ENCODE data around the gene CLPTM1L.
"Not testable (repeated sequence)": the region's sequence is repeated elsewhere in the genome, so short reads cannot be mapped to it uniquely, and the experiment has no call there.

The CLPTM1L gene

DNA sequence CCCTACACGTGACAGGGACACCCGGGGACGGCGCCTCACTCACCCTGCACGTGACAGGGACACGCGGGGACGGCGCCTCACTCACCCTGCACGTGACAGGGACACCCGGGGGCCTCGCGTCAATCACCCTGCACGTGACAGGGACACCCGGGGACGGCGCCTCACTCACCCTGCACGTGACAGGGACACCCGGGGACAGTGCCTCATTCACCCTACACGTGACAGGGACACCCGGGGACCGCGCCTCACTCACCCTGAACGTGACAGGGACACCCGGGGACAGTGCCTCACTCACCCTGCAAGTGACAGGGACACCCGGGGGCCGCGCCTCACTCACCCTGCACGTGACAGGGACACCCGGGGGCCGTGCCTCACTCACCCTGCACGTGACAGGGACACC is 55.3 kb downstream of the CLPTM1L start:
- not testable (repeated sequence) for DNase-seq (ENCODE audit: low read depth)

DNA sequence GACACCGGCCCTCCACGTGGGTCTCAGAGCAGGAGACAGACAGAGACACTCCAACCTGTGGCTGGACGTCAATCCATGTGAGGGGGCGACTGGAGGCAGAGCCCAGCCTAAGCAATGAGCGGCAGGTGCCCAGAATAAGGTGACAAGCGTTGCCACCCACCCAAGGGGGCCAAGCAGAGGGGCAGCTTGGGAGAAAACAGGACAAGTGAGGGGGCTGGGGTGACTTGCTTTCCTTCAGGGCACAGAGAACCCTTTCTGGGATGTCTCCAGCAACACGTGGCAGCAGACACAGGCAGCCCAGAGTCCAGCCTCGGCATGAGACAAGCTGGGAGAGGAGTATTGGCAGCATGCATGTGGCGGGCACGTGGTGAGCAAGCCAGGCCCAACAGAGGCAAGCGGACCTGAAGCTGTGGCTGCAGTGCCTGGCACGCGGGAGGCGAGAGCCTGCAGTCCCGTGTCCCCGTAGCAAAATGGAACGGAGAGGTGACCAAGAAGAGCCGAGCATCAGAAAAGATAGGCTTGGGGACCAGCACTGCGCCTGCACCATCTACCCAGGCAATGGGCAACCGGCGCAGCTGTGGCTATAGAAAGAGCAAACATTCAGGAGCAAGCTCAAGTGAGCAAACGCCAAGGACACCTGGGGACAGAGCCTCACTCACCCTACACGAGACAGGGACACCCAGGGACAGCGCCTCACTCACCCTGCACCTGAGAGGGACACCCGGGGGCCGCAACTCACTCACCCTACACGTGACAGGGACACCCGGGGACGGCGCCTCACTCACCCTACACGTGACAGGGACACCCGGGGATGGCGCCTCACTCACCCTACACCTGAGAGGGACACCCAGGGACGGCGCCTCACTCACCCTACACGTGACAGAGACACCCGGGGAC is 56.2 kb downstream of the CLPTM1L start:
- no peak for DNase-seq (ENCODE audit: low read depth)

DNA sequence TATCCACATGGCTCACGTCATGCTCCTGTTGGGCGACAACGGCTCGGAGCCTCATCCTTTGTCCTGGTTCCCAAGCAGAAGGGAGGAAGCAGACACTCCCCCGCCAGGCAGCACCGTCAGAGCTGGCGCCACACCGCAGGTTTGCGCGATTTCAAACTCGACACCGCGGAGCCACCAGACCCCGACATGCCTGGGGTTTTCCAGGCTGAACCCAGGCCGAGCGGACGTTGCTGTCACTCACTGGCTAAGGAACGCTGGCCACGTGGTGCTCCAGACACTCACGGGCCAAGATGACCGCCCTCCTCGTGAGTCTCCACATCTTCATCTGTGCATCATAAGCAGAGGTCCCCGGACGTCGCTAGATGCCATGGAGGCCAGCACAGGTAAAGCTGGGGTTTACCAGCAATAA is 59.0 kb downstream of the CLPTM1L start:
- DNase-seq (ENCODE audit: low read depth): no peak

DNA sequence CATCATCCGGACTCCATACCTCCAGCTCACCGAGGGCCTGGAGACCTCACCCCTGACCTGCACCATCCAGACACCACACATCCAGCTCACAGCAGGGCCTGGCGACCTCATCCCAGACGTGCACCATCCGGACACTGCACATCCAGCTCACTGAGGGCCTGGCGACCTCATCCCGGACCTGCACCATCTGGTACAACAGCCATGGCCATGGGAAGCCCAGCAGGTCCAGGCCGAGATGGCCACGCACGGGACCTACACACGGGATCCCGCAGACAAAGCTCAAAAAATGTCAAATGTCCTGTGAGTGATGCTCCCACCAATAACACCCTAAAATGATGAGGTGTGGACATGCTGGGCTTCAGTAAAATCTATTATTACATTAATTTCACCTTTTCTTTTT is 59.8 kb downstream of the CLPTM1L start:
- no peak for DNase-seq (ENCODE audit: low read depth)

DNA sequence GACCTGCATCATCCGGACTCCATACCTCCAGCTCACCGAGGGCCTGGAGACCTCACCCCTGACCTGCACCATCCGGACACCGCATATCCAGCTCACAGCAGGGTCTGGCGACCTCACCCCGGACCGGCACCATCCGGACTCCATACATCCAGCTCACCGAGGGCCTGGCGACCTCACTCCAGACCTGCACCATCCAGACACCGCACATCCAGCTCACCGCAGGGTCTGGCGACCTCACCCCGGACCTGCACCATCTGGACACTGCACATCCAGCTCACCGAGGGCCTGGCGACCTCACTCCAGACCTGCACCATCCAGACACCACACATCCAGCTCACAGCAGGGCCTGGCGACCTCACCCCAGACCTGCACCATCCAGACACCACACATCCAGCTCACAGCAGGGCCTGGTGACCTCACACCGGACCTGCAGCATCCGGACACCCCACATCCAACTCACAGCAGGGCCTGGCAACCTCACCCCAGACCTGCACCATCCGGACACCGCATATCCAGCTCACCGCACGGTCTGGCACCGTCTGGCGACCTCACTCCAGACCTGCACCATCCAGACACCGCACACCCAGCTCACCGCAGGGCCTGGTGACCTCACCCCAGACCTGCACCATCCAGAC is 60.4 kb downstream of the CLPTM1L start:
- DNase-seq (ENCODE audit: low read depth): not testable (repeated sequence)

DNA sequence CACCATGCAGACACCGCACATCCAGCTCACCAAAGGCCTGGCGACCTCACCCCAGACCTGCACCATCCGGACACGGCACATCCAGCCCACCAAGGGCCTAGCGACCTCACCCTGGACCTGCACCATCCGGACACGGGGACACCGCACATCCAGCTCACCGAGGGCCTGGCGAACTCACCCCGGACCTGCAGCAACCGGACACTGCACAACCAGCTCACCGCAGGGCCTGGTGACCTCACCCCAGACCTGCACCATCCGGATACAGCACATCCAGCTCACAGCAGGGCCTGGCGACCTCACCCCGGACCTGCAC is 61.2 kb downstream of the CLPTM1L start:
- DNase-seq (ENCODE audit: low read depth): not testable (repeated sequence)

DNA sequence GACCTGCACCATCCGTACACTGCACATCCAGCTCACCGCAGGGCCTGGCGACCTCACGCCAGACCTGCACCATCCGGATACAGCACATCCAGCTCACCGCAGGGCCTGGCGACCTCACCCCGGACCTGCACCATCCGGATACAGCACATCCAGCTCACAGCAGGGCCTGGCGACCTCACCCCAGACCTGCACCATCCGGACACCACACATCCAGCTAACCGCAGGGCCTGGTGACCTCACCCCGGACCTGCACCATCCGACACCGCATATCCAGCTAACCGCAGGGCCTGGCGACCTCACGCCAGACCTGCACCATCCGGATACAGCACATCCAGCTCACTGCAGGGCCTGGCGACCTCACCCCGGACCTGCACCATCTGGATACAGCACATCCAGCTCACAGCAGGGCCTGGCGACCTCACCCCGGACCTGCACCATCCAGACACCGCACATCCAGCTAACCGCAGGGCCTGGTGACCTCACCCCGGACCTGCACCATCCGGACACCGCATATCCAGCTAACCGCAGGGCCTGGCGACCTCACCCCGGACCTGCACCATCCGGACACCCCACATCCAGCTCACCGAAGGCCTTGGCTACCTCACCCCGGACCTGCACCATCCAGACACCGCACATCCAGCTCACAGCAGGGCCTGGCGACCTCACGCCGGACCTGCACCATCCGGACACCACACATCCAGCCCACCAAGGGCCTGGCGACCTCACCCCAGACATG is 61.7 kb downstream of the CLPTM1L start:
- DNase-seq (ENCODE audit: low read depth): not testable (repeated sequence)

DNA sequence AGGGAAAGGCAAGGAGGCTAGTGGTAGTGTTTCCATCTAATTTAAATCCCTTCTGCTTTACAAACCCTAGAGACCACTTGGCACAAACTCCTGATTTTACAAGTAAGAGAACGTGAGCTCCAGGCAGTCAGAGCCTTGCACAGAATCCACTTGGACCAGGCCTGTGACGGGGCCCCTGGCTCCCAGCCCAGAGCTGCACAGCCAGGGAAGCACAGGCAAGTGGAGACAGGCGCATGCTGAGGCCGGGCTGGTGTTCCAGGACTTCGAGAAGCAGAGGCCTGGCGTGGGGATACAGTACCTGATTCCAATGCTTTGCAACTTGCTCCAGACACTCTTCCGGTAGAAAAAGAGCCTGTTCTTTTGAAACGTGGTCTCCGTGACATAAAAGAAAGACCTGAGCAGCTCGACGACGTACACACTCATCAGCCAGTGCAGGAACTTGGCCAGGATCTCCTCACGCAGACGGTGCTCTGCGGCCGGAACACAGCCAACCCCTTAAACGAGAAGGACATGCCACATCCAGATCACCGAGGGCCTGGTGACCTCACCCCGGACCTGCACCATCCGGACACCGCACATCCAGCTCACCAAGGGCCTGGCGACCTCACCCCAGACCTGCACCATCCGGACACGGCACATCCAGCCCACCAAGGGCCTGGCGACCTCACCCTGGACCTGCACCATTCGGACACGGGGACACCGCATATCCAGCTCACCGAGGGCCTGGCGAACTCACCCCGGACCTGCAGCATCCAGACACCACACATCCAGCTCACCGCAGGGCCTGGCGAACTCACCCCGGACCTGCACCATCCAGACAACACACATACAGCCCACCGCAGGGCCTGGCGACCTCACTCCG is 62.5 kb downstream of the CLPTM1L start:
- DNase-seq (ENCODE audit: low read depth): no peak

DNA sequence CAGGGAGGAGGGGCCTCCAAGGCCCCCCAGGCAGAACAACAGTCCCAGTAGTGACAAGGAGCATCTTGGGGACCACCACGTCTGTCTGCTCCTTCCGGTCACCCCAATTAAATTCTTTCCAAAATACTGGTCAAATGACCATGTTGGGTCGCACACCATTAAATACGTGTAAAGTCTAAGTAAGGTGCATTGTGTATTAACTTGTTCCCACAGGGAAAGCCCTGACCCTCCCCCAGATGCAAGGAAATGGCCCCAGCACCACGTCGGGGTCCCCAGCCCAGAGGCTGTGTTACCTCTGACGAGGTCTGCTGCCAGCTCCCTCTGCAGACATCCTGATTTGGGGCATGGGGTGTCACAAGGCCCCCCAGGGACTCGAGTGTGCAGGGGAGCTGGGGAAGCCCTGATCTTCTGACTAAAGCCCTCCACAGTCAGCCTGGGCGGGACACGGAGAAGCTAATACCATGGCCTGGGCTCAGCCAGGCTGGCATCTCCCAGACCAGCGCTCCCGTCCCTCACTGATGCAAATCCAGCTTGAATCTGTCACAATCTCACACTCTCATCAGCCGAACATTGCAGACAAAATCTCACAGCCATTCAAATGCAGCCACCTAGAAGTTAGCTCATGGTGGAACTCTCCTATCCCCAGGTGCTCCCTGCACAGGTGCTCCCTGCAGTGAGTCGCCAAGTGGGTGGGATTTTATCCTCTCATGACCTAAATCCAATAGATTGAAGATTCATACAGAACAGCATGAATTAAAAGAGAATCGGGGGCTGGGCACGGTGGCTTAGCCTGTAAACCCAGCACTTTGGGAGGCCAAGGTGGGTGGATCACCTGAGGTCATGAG is 63.6 kb downstream of the CLPTM1L start:
- DNase-seq (ENCODE audit: low read depth): no peak

DNA sequence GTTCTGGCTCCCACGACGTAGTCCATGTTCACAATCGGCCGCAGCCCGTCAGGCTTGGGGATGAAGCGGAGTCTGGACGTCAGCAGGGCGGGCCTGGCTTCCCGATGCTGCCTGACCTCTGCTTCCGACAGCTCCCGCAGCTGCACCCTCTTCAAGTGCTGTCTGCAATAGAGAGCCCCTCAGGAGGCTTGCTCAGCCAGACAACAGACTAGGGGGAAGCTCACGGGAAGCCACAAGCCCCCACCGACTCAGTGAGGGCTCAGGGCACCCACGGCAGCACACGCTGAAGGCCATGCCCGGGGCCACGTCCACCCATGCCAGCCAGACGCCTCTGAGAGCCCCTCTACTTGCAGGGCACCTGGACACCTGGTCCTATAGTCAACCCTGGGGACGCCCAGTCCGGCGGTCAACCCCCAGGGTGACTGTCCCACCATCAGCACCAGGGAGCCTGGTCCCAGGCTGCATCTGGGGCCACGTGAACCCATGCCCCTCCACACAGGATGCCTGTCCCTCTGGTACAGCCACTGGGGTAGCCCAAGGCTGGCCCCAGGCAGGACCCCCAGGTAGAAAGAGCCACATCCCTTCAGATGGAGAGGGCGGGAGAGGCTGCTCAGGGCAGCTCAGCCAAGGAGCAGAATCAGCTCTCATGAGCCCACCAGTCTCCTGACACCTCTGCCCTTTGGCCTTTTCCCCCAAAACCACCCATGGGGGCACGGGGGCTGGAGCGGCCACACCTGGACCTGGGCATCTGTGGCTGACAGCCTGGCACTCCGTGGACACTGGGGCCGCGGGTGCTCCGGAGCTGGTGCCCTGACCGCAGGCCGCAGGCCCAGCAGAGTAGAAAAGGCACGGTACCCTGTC is 64.5 kb downstream of the CLPTM1L start:
- DNase-seq (ENCODE audit: low read depth): no peak

DNA sequence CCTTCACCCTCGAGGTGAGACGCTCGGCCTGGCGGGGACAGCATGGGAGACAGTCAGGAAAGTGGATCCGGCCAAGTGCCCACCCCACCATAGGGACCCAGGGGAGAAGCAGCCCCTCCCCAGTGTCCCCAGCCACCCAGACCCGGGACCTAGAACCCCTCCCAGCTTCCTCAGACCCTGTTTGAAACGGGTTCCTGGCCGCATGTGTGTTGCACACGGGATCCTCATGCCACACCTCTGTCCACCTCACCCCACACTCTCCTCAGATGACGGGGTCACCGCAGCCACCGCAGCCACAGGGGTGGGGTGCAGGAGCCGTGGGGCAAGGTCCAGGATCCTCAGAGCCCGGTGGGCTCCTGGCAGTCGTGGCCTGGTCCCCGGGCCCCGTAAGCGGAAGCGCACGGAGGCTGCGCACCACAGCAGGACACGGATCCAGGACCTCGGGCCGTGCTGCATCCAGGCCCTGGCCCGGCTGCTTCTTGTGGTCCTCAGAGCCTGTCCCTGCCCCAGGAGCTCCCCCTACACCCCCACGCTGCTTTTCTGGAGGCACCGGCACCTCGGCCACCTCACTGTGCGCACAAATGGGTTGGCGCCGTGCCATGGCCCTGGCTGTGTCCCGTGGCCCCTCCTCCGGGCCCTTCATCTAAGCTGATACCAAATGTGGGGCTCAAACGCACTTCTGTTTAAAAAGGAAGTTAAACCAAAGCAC is 65.3 kb downstream of the CLPTM1L start:
- no peak for DNase-seq (ENCODE audit: low read depth)

DNA sequence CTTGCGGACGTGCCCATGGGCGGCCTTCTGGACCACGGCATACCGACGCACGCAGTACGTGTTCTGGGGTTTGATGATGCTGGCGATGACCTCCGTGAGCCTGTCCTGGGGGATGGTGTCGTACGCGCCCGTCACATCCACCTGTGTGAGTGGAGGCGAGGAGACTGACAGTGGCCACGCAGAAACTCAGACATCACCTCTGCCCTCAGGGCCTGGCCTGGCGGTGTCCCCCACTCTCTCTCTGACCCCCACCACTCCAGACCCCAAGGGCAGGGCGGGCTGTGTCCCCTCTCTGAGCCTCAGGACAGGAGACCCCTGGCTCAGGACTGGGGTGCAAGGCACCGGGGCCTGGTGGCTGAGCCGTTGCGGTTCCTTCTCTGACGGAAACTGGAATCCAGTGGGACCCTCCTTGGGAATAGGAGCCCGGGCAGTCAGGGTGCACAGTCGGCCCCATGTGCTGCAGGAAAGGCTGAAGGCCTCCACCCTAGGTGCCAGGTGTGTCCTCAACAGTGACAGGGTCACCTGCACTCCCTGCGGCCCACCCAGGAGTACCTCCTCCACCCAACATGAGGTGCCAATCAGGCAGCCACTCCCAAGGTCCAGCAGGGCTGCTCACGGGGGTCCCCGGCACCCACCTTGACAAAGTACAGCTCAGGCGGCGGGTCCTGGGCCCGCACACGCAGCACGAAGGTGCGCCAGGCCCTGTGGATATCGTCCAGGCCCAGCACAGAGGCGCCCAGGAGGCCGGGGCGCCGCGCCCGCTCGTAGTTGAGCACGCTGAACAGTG is 66.0 kb downstream of the CLPTM1L start:
- DNase-seq (ENCODE audit: low read depth): no peak

DNA sequence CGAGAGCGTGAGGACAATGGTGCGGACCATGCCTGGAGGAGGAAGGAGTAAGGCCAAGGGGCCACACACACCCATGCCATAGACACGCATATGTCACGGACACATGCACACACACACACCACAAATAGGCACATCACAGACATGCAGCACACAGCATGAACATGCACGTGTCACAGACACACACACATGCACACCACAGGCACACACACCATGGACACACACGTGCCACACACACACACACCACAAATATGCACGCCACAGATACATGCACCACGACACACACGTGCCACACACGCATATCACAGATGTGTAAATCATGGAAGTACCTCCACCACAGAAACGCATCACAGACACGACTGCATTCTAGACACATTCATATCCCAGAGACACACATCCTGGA is 66.7 kb downstream of the CLPTM1L start:
- DNase-seq (ENCODE audit: low read depth): no peak

DNA sequence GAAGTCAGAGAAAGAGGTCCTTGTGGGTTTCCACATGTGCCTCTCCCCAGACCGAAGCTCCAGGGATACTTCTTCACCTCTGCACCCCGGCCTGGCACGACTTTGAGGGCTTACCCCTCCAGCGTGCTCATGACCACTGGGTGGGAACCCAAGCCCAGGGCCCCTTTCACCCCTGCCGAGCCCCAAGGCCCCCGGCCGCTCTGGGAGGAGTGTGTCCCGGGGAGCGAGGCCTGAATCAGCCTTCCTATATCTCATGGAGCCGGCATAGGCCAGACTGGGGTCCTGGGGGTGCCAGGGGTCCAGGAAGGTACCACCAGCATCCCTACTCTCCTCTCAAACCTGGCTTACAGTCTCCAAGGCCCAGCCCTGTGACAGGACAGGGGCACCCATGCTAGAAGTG is 67.1 kb downstream of the CLPTM1L start:
- DNase-seq (ENCODE audit: low read depth): no peak

DNA sequence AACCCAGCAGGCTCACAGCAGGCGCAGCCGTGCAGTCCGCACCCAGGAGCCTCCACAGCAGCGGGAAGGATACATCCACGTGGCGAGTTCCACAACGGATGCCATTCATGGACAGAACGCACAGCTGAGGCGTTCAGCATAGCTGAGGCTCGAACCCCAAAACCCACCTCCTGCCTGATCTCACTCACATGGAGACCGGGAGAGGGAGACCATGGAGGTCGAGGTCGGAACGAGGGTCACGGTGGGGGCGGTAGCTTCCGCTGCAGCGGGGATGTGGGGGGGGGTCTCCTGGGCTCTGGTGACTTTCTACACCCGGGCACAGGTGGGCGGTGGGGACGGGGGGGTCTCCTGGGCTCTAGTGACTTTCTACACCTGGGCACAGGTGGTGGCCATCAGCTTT is 67.6 kb downstream of the CLPTM1L start:
- no peak for DNase-seq (ENCODE audit: low read depth)

DNA sequence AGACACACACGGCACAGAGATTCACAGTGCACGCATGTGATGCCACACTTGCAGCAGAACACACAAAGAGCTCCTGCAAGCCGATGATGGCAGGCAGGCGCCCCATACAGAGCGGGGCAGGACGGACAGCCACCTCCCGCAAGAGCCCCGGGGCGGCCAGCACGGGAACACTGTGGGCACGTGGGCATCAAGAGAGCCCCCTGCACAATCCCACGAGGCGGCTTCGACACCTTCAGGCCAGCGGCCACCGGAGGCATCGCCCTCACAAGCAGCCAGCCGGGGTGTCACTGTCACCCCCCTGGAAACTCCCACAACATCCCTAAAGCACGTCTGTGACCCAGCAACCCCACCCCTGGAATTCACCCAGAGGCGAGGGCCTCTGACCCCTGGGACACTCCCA is 68.0 kb downstream of the CLPTM1L start:
- DNase-seq (ENCODE audit: low read depth): no peak

DNA sequence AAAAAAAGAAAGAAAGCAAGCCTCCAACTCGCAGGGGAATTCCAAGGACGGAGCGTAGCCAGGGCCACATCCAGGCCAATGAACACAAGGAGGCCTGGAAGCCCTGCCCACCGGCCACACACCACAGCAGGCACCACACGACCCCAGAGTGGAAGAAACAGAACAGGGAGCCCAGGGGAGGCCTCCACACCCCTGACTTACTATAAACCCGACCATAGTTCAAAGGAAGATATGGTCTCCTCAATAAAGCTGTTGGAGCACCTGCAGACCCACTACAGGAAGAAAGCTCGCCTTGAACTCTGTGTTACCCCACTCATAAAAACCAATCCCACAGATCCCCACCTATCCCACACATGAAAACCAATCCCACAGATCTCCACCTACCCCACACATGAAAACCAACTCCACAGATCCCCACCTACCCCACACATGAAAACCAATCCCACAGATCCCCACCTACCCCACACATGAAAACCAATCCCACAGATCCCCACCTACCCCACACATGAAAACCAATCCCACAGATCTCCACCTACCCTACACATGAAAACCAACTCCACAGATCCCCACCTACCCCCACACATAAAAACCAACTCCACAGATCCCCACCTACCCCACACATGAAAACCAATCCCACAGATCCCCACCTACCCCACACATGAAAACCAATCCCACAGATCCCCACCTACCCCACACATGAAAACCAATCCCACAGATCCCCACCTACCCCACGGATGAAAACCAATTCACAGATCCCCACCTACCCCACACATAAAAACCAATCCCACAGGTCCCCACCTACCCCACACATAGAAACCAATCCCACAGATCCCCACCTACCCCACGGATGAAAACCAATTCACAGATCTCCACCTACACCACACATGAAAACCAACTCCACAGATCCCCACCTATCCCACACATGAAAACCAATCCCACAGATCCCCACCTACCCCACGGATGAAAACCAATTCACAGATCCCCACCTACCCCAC is 69.2 kb downstream of the CLPTM1L start:
- DNase-seq (ENCODE audit: low read depth): not testable (repeated sequence)
